MM.1S (cell line): ENCODE measurements around the gene ANO10.
"Not testable (repeated sequence)": the region's sequence is repeated elsewhere in the genome, so short reads cannot be mapped to it uniquely, and the experiment has no call there.

Source experiments
- DNase-seq: peaks from one replicate; pipeline ENCODE4 v3.0.0-alpha.2; 2015
- H2AFZ ChIP-seq: fragments of 300-600 bp; sonication (generic); 2 replicates; pipeline ENCODE4 v1.6.0; 2016; ENCODE audit warnings: antibody characterized with exemption, low read length
- H3F3A ChIP-seq: fragments of 300-600 bp; sonication (generic); 2 replicates; pipeline ENCODE4 v1.6.1; 2016; ENCODE audit warnings: mild to moderate bottlenecking, antibody characterized with exemption, low read length, moderate library complexity, mixed read lengths; ENCODE audit not compliant: insufficient read depth
- H3K27ac ChIP-seq: fragments of 300-600 bp; sonication (generic); 2 replicates; pipeline ENCODE4 v1.5.1; 2016; ENCODE audit warnings: mild to moderate bottlenecking, low read length
- H3K27me3 ChIP-seq: fragments of 300-600 bp; sonication (generic); replicated peaks from 2 replicates; pipeline ENCODE4 v1.6.0; 2016; ENCODE audit warnings: low read length; ENCODE audit not compliant: insufficient read depth
- H3K36me3 ChIP-seq: fragments of 300-600 bp; sonication (generic); replicated peaks from 2 replicates; pipeline ENCODE4 v1.6.1; 2016; ENCODE audit warnings: mild to moderate bottlenecking, low read length, mixed read lengths; ENCODE audit not compliant: insufficient read depth
- H3K4me1 ChIP-seq: fragments of 300-600 bp; sonication (generic); 2 replicates; pipeline ENCODE4 v1.6.1; 2016; ENCODE audit warnings: low read length, mixed read lengths
- H3K4me2 ChIP-seq: fragments of 300-600 bp; sonication (generic); 2 replicates; pipeline ENCODE4 v1.6.0; 2016; ENCODE audit warnings: low read depth, low read length
- H3K4me3 ChIP-seq: fragments of 300-600 bp; sonication (generic); 2 replicates; pipeline ENCODE4 v1.5.1; 2016; ENCODE audit warnings: low read length, mixed read lengths
- H3K79me2 ChIP-seq: fragments of 300-600 bp; sonication (generic); 2 replicates; pipeline ENCODE4 v1.6.1; 2016; ENCODE audit warnings: mixed run types, low read length, mixed read lengths
- H3K9ac ChIP-seq: fragments of 300-600 bp; sonication (generic); 2 replicates; pipeline ENCODE4 v1.6.1; 2016; ENCODE audit warnings: low read length, mixed read lengths
- H3K9me2 ChIP-seq: fragments of 300-600 bp; sonication (generic); replicated peaks from 2 replicates; pipeline ENCODE4 v1.6.1; 2016; ENCODE audit warnings: mild to moderate bottlenecking, low read length, mixed read lengths; ENCODE audit not compliant: insufficient read depth
- H3K9me3 ChIP-seq: fragments of 300-600 bp; sonication (generic); replicated peaks from 2 replicates; pipeline ENCODE4 v1.6.1; 2016; ENCODE audit warnings: mild to moderate bottlenecking, low read length, mixed read lengths; ENCODE audit not compliant: insufficient read depth
- H4K20me1 ChIP-seq: fragments of 300-600 bp; sonication (generic); 2 replicates; pipeline ENCODE4 v1.6.1; 2016; ENCODE audit warnings: mild to moderate bottlenecking, low read length, moderate library complexity, mixed read lengths; ENCODE audit not compliant: insufficient read depth
- CTCF ChIP-seq: fragments of 300-600 bp; sonication (generic); IDR thresholded peaks from 2 replicates; pipeline ENCODE4 v1.5.1; 2016; ENCODE audit warnings: antibody characterized with exemption, low read length, mixed read lengths
- EZH2 ChIP-seq: fragments of 300-600 bp; sonication (generic); optimal IDR thresholded peaks from 2 replicates; pipeline ENCODE3; 2017; ENCODE audit warnings: low read depth, mild to moderate bottlenecking, antibody characterized with exemption, low read length, mixed read lengths
- EZH2phosphoT487 ChIP-seq: fragments of 300-600 bp; sonication (generic); IDR thresholded peaks from 2 replicates; pipeline ENCODE4 v1.6.1; 2018; ENCODE audit warnings: antibody characterized with exemption, low read length

ANO10 gene

GRCh38 chr3:43573576-43573975, 48.2 kb downstream of the ANO10 start:
- no peak overlapping the region for H3K4me2 ChIP-seq
- no peaks in the 10 kb centered on the region for H4K20me1 ChIP-seq
- no peaks in the 10 kb centered on the region for H3K79me2 ChIP-seq
- no peak overlapping the region for H3K4me3 ChIP-seq
- no peaks in the 10 kb centered on the region for H3K9me2 ChIP-seq
- no peaks in the 10 kb centered on the region for H3F3A ChIP-seq
- H3K9ac ChIP-seq, result no peak overlapping the region
- TF ChIP-seq EZH2 (no peak), CTCF (no peak), EZH2phosphoT487 (no peak)
- H3K36me3 ChIP-seq, result no peaks in the 10 kb centered on the region
- no peak overlapping the region for H2AFZ ChIP-seq
- H3K27me3 ChIP-seq, result no peaks in the 10 kb centered on the region
- H3K4me1 ChIP-seq, result no peaks in the 10 kb centered on the region
- DNase-seq, result no peak
- no peak overlapping the region for H3K27ac ChIP-seq
- no peaks in the 10 kb centered on the region for H3K9me3 ChIP-seq

GRCh38 chr3:43565661-43566341, 56.0 kb downstream of the ANO10 start:
- H3K4me1 ChIP-seq, DNase-seq, H2AFZ ChIP-seq, H3F3A ChIP-seq, H4K20me1 ChIP-seq, H3K4me2 ChIP-seq, H3K9me2 ChIP-seq, H3K27ac ChIP-seq, H3K4me3 ChIP-seq, H3K27me3 ChIP-seq, H3K9ac ChIP-seq, H3K36me3 ChIP-seq, H3K9me3 ChIP-seq, H3K79me2 ChIP-seq: not testable (repeated sequence)

GRCh38 chr3:43559961-43560360, 61.9 kb downstream of the ANO10 start:
- Histone ChIP-seq H3K9me3 (no peaks in the 10 kb centered on the region), H3K9me2 (no peaks in the 10 kb centered on the region), H2AFZ (no peak overlapping the region), H3K27ac (no peak overlapping the region), H3K9ac (no peak overlapping the region), H3K36me3 (no peaks in the 10 kb centered on the region), H3F3A (no peaks in the 10 kb centered on the region), H4K20me1 (no peaks in the 10 kb centered on the region), H3K79me2 (no peaks in the 10 kb centered on the region), H3K4me2 (no peak overlapping the region), H3K27me3 (no peaks in the 10 kb centered on the region), H3K4me3 (no peak overlapping the region), H3K4me1 (no peaks in the 10 kb centered on the region)
- TF ChIP-seq CTCF (no peak), EZH2 (no peak)
- DNase-seq, result no peak

GRCh38 chr3:43558171-43558570, 63.6 kb downstream of the ANO10 start:
- H3K79me2 ChIP-seq, result no peaks in the 10 kb centered on the region
- no peak overlapping the region for H3K4me3 ChIP-seq
- no peaks in the 10 kb centered on the region for H3K36me3 ChIP-seq
- no peaks in the 10 kb centered on the region for H3K27me3 ChIP-seq
- no peak for DNase-seq
- H4K20me1 ChIP-seq, result no peaks in the 10 kb centered on the region
- H3K9ac ChIP-seq, result no peak overlapping the region
- H3K27ac ChIP-seq, result no peak overlapping the region
- no peak overlapping the region for H3K4me2 ChIP-seq
- no peak overlapping the region for H2AFZ ChIP-seq
- no peaks in the 10 kb centered on the region for H3K4me1 ChIP-seq
- no peaks in the 10 kb centered on the region for H3K9me2 ChIP-seq
- no peaks in the 10 kb centered on the region for H3F3A ChIP-seq
- H3K9me3 ChIP-seq, result no peaks in the 10 kb centered on the region
- TF ChIP-seq EZH2 (no peak), CTCF (no peak), EZH2phosphoT487 (no peak)
